Trophoblast cell (in vitro differentiated cells and primary cell): ENCODE results near the gene SS18L1.

ENCODE experiments used
- DNase-seq, 2 donors: peaks; one replicate each; pipeline ENCODE4 v3.0.0-alpha.2; 2016
- H2AFZ ChIP-seq: 2 replicates; pipeline ENCODE4 v1.6.1; 2013; ENCODE audit warnings: low read length, moderate library complexity, mild to moderate bottlenecking; ENCODE audit not compliant: insufficient read depth, poor library complexity
- H2AK5ac ChIP-seq: 2 replicates; pipeline ENCODE4 v1.6.1; 2013; ENCODE audit warnings: mild to moderate bottlenecking, low read length
- H2BK120ac ChIP-seq: 2 replicates; pipeline ENCODE4 v1.6.1; 2013; ENCODE audit warnings: low read length, mild to moderate bottlenecking, moderate library complexity; ENCODE audit not compliant: insufficient read depth, poor library complexity
- H2BK12ac ChIP-seq: 2 replicates; pipeline ENCODE4 v1.6.1; 2013; ENCODE audit warnings: mild to moderate bottlenecking, low read length, moderate library complexity
- H2BK5ac ChIP-seq: 2 replicates; pipeline ENCODE4 v1.6.1; 2013; ENCODE audit warnings: low read length, low read depth, moderate library complexity, mild to moderate bottlenecking; ENCODE audit not compliant: poor library complexity
- H3K14ac ChIP-seq: 2 replicates; pipeline ENCODE4 v1.6.1; 2013; ENCODE audit warnings: mild to moderate bottlenecking, low read length
- H3K18ac ChIP-seq: 2 replicates; pipeline ENCODE4 v1.6.1; 2013; ENCODE audit warnings: mild to moderate bottlenecking, low read length
- H3K23ac ChIP-seq: 2 replicates; pipeline ENCODE4 v1.6.1; 2013; ENCODE audit warnings: low read length
- H3K27ac ChIP-seq: 2 replicates; pipeline ENCODE4 v1.5.1; 2013; ENCODE audit warnings: low read depth, mild to moderate bottlenecking, inconsistent platforms, low read length, moderate library complexity
- H3K27me3 ChIP-seq: 2 replicates; pipeline ENCODE4 v1.6.1; 2013; ENCODE audit warnings: inconsistent platforms, mild to moderate bottlenecking, low read length, moderate library complexity; ENCODE audit not compliant: insufficient read depth
- H3K36me3 ChIP-seq, 2 experiments: 1 replicate in 1 of 2; 2 replicates in 1 of 2; pipeline ENCODE4 v1.6.1; 2013; ENCODE audit warnings: low read length in 2 of 2, mild to moderate bottlenecking in 2 of 2, moderate library complexity in 1 of 2; ENCODE audit not compliant: insufficient read depth in 2 of 2, control insufficient read depth in 1 of 2
- H3K4ac ChIP-seq: 2 replicates; pipeline ENCODE4 v1.6.1; 2013; ENCODE audit warnings: low read depth, mild to moderate bottlenecking, low read length, moderate library complexity
- H3K4me1 ChIP-seq, 2 experiments: 1 replicate in 1 of 2; 2 replicates in 1 of 2; pipeline ENCODE4 v1.6.1; 2013; ENCODE audit warnings: low read length in 2 of 2, mild to moderate bottlenecking in 2 of 2, moderate library complexity in 1 of 2; ENCODE audit not compliant: insufficient read depth in 2 of 2, control insufficient read depth in 1 of 2
- H3K4me2 ChIP-seq: 2 replicates; pipeline ENCODE4 v1.6.1; 2013; ENCODE audit warnings: inconsistent platforms, mild to moderate bottlenecking, low read length, moderate library complexity
- H3K4me3 ChIP-seq: 2 replicates; pipeline ENCODE4 v1.5.1; 2013; ENCODE audit warnings: mild to moderate bottlenecking, low read depth, low read length, inconsistent platforms
- H3K79me1 ChIP-seq: one replicate; pipeline ENCODE4 v1.6.1; 2013; ENCODE audit warnings: low read length
- H3K79me2 ChIP-seq: 2 replicates; pipeline ENCODE4 v1.6.1; 2013; ENCODE audit warnings: low read length, mild to moderate bottlenecking; ENCODE audit not compliant: control insufficient read depth, insufficient read depth, poor library complexity
- H3K9ac ChIP-seq: 2 replicates; pipeline ENCODE4 v1.6.1; 2013; ENCODE audit warnings: mild to moderate bottlenecking, low read length
- H3K9me3 ChIP-seq: 2 replicates; pipeline ENCODE4 v1.6.1; 2013; ENCODE audit warnings: low read depth, mild to moderate bottlenecking, control low read depth, inconsistent platforms, low read length; ENCODE audit not compliant: insufficient read depth
- H4K12ac ChIP-seq: 2 replicates; pipeline ENCODE4 v1.6.1; 2013; ENCODE audit warnings: low read depth, mild to moderate bottlenecking, low read length, moderate library complexity
- H4K8ac ChIP-seq: 2 replicates; pipeline ENCODE4 v1.6.1; 2013; ENCODE audit warnings: low read depth, mild to moderate bottlenecking, low read length, moderate library complexity
- H4K91ac ChIP-seq: one replicate; pipeline ENCODE4 v1.6.1; 2013; ENCODE audit warnings: low read depth, mild to moderate bottlenecking, low read length, moderate library complexity
- WGBS: extraction: QIAGEN DNeasy Blood & Tissue Kit; methylation state at CpG from one replicate; pipeline ENCODE4 v1.1.7; 2013; ENCODE audit warnings: missing lambda C conversion rate; ENCODE audit not compliant: insufficient read length, insufficient coverage; ENCODE audit errors: extremely low coverage; 5-methylcytosine and 5-hydroxymethylcytosine counted together

Gene SS18L1

DNA sequence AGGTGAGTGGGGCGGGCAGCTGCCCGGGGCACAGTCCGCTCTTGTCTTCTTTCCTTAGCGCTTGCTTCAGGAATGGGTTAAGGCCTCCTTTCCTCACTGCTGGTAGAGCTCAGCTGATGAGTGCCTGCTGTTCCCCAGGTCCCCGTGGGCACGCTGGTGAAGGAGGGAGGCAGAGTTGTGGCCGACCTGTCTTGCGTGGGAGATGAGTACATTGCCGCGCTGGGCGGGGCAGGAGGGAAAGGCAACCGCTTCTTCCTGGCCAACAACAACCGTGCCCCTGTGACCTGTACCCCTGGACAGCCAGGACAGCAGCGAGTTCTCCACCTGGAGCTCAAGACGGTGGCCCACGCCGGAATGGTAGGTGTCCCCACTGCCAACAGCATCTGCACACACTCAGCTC, 54.9 kb downstream of the SS18L1 start:
- peaks cover 48 to 57% of the 10 kb centered on the region in 2 experiments for H3K36me3 ChIP-seq
- no peak overlapping the region for H3K27ac ChIP-seq
- H2BK5ac ChIP-seq, result no peak overlapping the region
- no peak overlapping the region for H3K9ac ChIP-seq
- no peak overlapping the region for H2AFZ ChIP-seq
- H3K4me1 ChIP-seq, result no peaks in the 10 kb centered on the region
- no peak overlapping the region for H3K14ac ChIP-seq
- DNase-seq, result no peak
- no peaks in the 10 kb centered on the region for H3K79me2 ChIP-seq
- no peak overlapping the region for H3K18ac ChIP-seq
- H4K8ac ChIP-seq, result no peak overlapping the region
- WGBS, result no CpG with 5 or more reads among the region's 17 CpGs
- H3K79me1 ChIP-seq, result no peaks in the 10 kb centered on the region
- no peak overlapping the region for H3K4me2 ChIP-seq
- no peak overlapping the region for H2BK120ac ChIP-seq
- no peaks in the 10 kb centered on the region for H3K27me3 ChIP-seq
- H3K4ac ChIP-seq, result no peak overlapping the region
- no peak overlapping the region for H2AK5ac ChIP-seq
- no peak overlapping the region for H4K12ac ChIP-seq
- no peak overlapping the region for H2BK12ac ChIP-seq
- no peak overlapping the region for H3K4me3 ChIP-seq
- no peak overlapping the region for H4K91ac ChIP-seq
- peaks cover 2% of the 10 kb centered on the region for H3K9me3 ChIP-seq
- H3K23ac ChIP-seq, result no peak overlapping the region

DNA sequence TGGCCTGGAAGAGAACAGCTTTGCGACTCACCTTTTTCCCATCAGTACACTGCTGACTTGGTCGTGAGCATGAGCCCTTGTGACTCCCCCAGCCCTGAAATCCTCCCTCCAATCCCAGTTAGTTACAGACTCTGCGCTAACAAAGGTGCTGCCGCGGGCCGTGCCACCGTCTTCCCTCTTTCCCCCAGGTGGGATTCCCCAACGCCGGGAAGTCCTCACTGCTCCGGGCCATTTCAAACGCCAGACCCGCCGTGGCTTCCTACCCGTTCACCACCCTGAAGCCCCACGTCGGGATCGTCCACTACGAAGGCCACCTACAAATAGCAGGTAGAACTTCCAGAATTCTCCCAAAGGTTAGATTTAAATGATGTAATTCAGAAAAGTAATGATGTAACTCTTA, 55.4 kb downstream of the SS18L1 start:
- no peaks in the 10 kb centered on the region for H3K79me1 ChIP-seq
- no peaks in the 10 kb centered on the region for H3K4me1 ChIP-seq
- no CpG with 5 or more reads among the region's 18 CpGs for WGBS
- H4K8ac ChIP-seq, result no peak overlapping the region
- no peaks in the 10 kb centered on the region for H3K27me3 ChIP-seq
- no peak overlapping the region for H2BK120ac ChIP-seq
- H4K12ac ChIP-seq, result no peak overlapping the region
- H3K4ac ChIP-seq, result no peak overlapping the region
- H2AK5ac ChIP-seq, result no peak overlapping the region
- no peak overlapping the region for H2BK5ac ChIP-seq
- H3K9ac ChIP-seq, result no peak overlapping the region
- H3K4me2 ChIP-seq, result no peak overlapping the region
- peaks cover 48 to 55% of the 10 kb centered on the region in 2 experiments for H3K36me3 ChIP-seq
- H4K91ac ChIP-seq, result no peak overlapping the region
- H3K23ac ChIP-seq, result no peak overlapping the region
- H2BK12ac ChIP-seq, result no peak overlapping the region
- no peak for DNase-seq
- H2AFZ ChIP-seq, result no peak overlapping the region
- no peak overlapping the region for H3K27ac ChIP-seq
- no peak overlapping the region for H3K4me3 ChIP-seq
- peaks cover 2% of the 10 kb centered on the region for H3K9me3 ChIP-seq
- H3K14ac ChIP-seq, result no peak overlapping the region
- no peaks in the 10 kb centered on the region for H3K79me2 ChIP-seq
- H3K18ac ChIP-seq, result no peak overlapping the region

DNA sequence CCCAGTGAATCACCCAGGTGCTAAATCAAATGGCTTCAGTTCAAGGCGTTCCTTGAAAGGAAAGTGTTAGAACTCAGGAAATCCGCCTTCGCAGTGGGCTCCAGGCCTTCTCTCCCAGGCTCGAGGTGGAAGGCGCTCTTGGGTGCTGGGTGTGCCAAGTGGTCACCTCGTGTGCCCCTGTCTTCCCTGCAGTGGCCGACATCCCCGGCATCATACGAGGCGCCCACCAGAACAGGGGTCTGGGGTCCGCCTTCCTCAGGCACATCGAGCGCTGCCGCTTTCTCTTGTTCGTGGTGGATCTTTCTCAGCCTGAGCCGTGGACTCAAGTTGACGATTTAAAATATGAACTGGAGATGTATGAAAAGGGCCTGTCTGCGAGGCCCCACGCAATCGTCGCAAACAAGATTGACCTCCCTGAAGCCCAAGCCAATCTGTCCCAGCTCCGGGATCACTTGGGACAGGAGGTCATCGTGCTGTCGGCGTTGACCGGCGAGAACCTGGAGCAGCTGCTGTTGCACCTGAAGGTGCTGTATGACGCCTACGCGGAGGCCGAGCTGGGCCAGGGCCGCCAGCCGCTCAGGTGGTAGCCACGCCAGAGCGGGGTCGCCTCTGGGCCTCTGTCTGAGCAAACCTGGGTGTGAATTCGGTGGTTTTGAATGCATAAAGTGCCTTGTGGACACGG, 57.1 kb downstream of the SS18L1 start:
- no peaks in the 10 kb centered on the region for H3K4me1 ChIP-seq
- no peak overlapping the region for H2BK120ac ChIP-seq
- no peaks in the 10 kb centered on the region for H3K27me3 ChIP-seq
- H3K4me3 ChIP-seq, result no peak overlapping the region
- H3K4ac ChIP-seq, result no peak overlapping the region
- no peak overlapping the region for H2BK12ac ChIP-seq
- H4K12ac ChIP-seq, result no peak overlapping the region
- H2AFZ ChIP-seq, result no peak overlapping the region
- H3K9me3 ChIP-seq, result peaks cover 2% of the 10 kb centered on the region
- H4K91ac ChIP-seq, result no peak overlapping the region
- no peak overlapping the region for H3K4me2 ChIP-seq
- H3K14ac ChIP-seq, result no peak overlapping the region
- WGBS, result no CpG with 5 or more reads among the region's 38 CpGs
- no peaks in the 10 kb centered on the region for H3K79me2 ChIP-seq
- no peak overlapping the region for H3K18ac ChIP-seq
- H3K23ac ChIP-seq, result no peak overlapping the region
- no peak overlapping the region for H2AK5ac ChIP-seq
- H3K79me1 ChIP-seq, result no peaks in the 10 kb centered on the region
- H3K27ac ChIP-seq, result no peak overlapping the region
- H4K8ac ChIP-seq, result no peak overlapping the region
- H3K9ac ChIP-seq, result no peak overlapping the region
- H3K36me3 ChIP-seq, result peaks cover 47 to 50% of the 10 kb centered on the region in 2 experiments
- no peak for DNase-seq
- H2BK5ac ChIP-seq, result no peak overlapping the region

DNA sequence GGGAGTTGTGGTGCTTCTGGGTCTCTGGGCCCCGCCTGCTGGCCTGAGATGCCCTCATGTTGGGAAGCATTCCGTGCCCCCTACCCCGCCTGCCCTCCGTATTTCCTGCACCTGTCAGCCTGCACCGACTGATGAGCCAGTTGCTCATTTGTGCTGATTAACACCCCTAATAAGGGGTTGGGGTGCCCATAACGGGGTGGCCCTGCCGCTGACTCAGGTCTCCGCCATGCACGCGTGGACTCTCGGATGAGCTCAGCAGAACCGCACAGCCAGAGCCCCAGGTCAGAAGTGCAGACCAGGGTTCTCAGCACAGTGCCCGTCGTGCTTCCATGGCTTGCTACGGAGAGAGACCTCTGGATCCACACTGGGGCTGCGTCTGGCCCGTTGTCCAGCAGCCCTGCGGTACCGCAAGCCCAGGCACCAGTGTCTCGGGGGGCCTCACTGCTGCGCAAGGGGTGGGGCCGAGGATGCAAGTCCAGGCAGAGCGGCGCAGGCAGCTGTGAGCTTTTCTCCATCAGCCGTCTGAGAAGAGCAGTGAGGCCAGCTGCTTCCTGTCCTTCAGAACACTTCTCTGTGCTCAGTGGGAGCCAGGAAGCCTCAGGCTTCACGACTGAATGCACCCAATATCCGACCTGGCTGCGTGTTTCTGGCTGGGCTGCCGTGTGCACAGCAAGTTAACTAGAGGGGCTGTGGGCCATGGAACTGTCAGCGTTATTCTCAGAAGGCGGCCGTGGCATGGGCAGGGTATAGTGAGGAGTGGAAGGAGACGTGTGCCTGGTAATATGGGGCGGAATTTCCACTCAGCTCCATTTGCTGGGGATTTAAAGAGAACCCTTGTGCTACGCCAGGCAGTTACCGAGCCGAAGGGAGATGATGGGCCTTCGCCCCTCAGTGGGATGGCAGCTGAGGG, 57.9 kb downstream of the SS18L1 start:
- Histone ChIP-seq H3K27me3 (no peaks in the 10 kb centered on the region), H2AK5ac (no peak overlapping the region), H4K8ac (no peak overlapping the region), H3K79me2 (no peaks in the 10 kb centered on the region), H2BK12ac (no peak overlapping the region), H3K9ac (no peak overlapping the region), H4K91ac (no peak overlapping the region), H3K18ac (no peak overlapping the region), H3K4me3 (no peak overlapping the region), H2AFZ (no peak overlapping the region), H3K23ac (no peak overlapping the region), H3K4ac (no peak overlapping the region), H3K9me3 (no peaks in the 10 kb centered on the region), H4K12ac (no peak overlapping the region), H3K14ac (no peak overlapping the region), H2BK120ac (no peak overlapping the region), H3K27ac (no peak overlapping the region), H3K36me3 (peaks cover 44 to 47% of the 10 kb centered on the region in 2 experiments), H3K79me1 (no peaks in the 10 kb centered on the region), H2BK5ac (no peak overlapping the region), H3K4me2 (no peak overlapping the region), H3K4me1 (no peaks in the 10 kb centered on the region)
- DNase-seq, result no peak
- WGBS, result no CpG with 5 or more reads among the region's 38 CpGs
